HepG2 (cell line): ENCODE results near the gene BCORL1. TPM values are rescaled to one million over a fixed set of nuclear protein-coding genes. Genes with fewer than 3 reads are reported as not detected.

Experiments used
- ATAC-seq: fragments of 200-7000 bp; cut with Tn5 transposase; 3 replicates; pipeline ENCODE4 v1.9.1; 2020; ENCODE audit warnings: mild to moderate bottlenecking, moderate library complexity
- BruUV-seq: library from RNA; stranded (reverse); fragments of 400-500 nt; replicated peaks from 2 replicates; lab custom pipeline; 2021; lab: Mats Ljungman, UMichigan
- CTCF ChIA-PET: fragments of 300-600 bp; formaldehyde crosslinking; extraction: SDS; loops from one replicate; lab custom pipeline; 2021; ENCODE audit warnings: low total read pairs, inconsistent platforms, low intra/inter-chr PET ratio; lab: Yijun Ruan, JAX
- POLR2A ChIA-PET: fragments of 350-600 bp; sonication (Branson Sonifier 250); formaldehyde crosslinking; loops from one replicate; lab custom pipeline; 2020; ENCODE audit warnings: antibody characterized with exemption, inconsistent platforms; lab: Yijun Ruan, JAX
- DNase-seq: peaks from one replicate; pipeline ENCODE4 v3.0.0-alpha.2; 2015; ENCODE audit warnings: low spot score
- FAIRE-seq: peaks from 3 replicates; lab custom pipeline; 2011; peaks lifted over from hg19 to GRCh38; lab: Jason Lieb, UNC
- H2AFZ ChIP-seq: one replicate; pipeline ENCODE4 v1.6.1; 2011; ENCODE audit warnings: low read length, inconsistent platforms
- H3K27ac ChIP-seq: fragments of 300-600 bp; 3 replicates; pipeline ENCODE4 v1.8.0; 2011; ENCODE audit warnings: mixed run types, mild to moderate bottlenecking, mixed read lengths, low read length, inconsistent platforms; ENCODE audit not compliant: insufficient read depth; ENCODE audit errors: extremely low read length
- H3K27me3 ChIP-seq, 2 experiments: fragments of 200-600 bp in 1 of 2; 2 replicates in 1 of 2; 3 replicates in 1 of 2; pipeline versions ENCODE4 v1.6.0 to v1.8.0; 2011; ENCODE audit warnings: low read length in 2 of 2, mild to moderate bottlenecking in 2 of 2, moderate library complexity in 2 of 2, inconsistent platforms in 1 of 2; ENCODE audit not compliant: insufficient read depth in 2 of 2, control insufficient read depth in 1 of 2
- H3K36me3 ChIP-seq, 2 experiments: fragments of 200-600 bp in 1 of 2; replicated peaks in 1 of 2; 2 replicates in 1 of 2; 3 replicates in 1 of 2; pipeline versions ENCODE4 v1.5.1 to v1.8.0; 2011; ENCODE audit warnings: low read length in 2 of 2, inconsistent platforms in 1 of 2; ENCODE audit not compliant: insufficient read depth in 2 of 2, control insufficient read depth in 1 of 2
- H3K4me1 ChIP-seq: 2 replicates; pipeline ENCODE4 v1.5.1; 2012; ENCODE audit warnings: low read length, inconsistent platforms; ENCODE audit not compliant: insufficient read depth
- H3K4me2 ChIP-seq: 2 replicates; pipeline ENCODE4 v1.6.0; 2011; ENCODE audit warnings: low read depth, low read length, inconsistent platforms
- H3K4me3 ChIP-seq, 3 experiments: fragments of 200-600 bp in 1 of 3; sonication (generic), shearing (Covaris generic) in 1 of 3; replicated peaks in 1 of 3; 2 replicates each; pipeline ENCODE4 v1.5.1; 2011 to 2016; ENCODE audit warnings: low read length in 3 of 3, inconsistent platforms in 2 of 3, low read depth in 2 of 3, mild to moderate bottlenecking in 2 of 3, control low read depth in 1 of 3, mixed read lengths in 1 of 3; ENCODE audit not compliant: insufficient read depth in 1 of 3
- H3K79me2 ChIP-seq: one replicate; pipeline ENCODE4 v1.6.1; 2011; ENCODE audit warnings: low read length, inconsistent platforms; ENCODE audit not compliant: insufficient read depth
- H3K9ac ChIP-seq: 2 replicates; pipeline ENCODE4 v1.6.0; 2011; ENCODE audit warnings: mild to moderate bottlenecking, low read depth, low read length, inconsistent platforms; ENCODE audit not compliant: insufficient read depth
- H3K9me3 ChIP-seq: 2 replicates; pipeline ENCODE4 v1.5.1; 2012; ENCODE audit warnings: mild to moderate bottlenecking, low read length
- H4K20me1 ChIP-seq: 2 replicates; pipeline ENCODE4 v1.6.0; 2011; ENCODE audit warnings: inconsistent platforms, mild to moderate bottlenecking, low read length, moderate library complexity; ENCODE audit not compliant: insufficient read depth
- GPN1 ChIP-seq: sonication (generic); formaldehyde crosslinking; IDR thresholded peaks from 2 replicates; pipeline ENCODE4 v1.5.1; 2020; ENCODE audit warnings: missing genetic modification reagents, borderline replicate concordance
- HHEX ChIP-seq: IDR thresholded peaks from 2 replicates; pipeline ENCODE4 v1.6.1; 2016; ENCODE audit warnings: control low read depth
- HMGA1 ChIP-seq: sonication (generic); formaldehyde crosslinking; conservative IDR thresholded peaks from 2 replicates; pipeline ENCODE4 v1.4.0; 2020; ENCODE audit warnings: missing genetic modification reagents
- IKZF4 ChIP-seq: sonication (generic); formaldehyde crosslinking; IDR thresholded peaks from 2 replicates; pipeline ENCODE4 v1.5.1; 2020; ENCODE audit warnings: borderline replicate concordance, mild to moderate bottlenecking, low read depth, missing genetic modification reagents; ENCODE audit errors: not compliant biosample characterization
- KLF6 ChIP-seq: IDR thresholded peaks from 2 replicates; pipeline ENCODE4 v1.8.0; 2016; ENCODE audit warnings: missing biosample characterization, missing genetic modification reagents
- MAF1 ChIP-seq: sonication (generic); formaldehyde crosslinking; IDR thresholded peaks from 2 replicates; pipeline ENCODE4 v1.5.0; 2020; ENCODE audit warnings: missing genetic modification reagents, borderline replicate concordance
- MLXIP ChIP-seq: sonication (generic); formaldehyde crosslinking; IDR thresholded peaks from 2 replicates; pipeline ENCODE4 v1.9.0; 2021; ENCODE audit warnings: missing genetic modification reagents, borderline replicate concordance
- SIN3B ChIP-seq: fragments of 150-350 bp; IDR thresholded peaks from 2 replicates; pipeline ENCODE4 v1.6.1; 2014; ENCODE audit warnings: low read length
- SKIL ChIP-seq: sonication (generic); formaldehyde crosslinking; IDR thresholded peaks from 2 replicates; pipeline ENCODE4 v1.8.0; 2022; ENCODE audit warnings: missing genetic modification reagents, mild to moderate bottlenecking, moderate library complexity, borderline replicate concordance
- ZEB1 ChIP-seq: IDR thresholded peaks from 2 replicates; pipeline ENCODE4 v1.6.1; 2012; ENCODE audit warnings: mild to moderate bottlenecking, low read depth, inconsistent platforms; ENCODE audit not compliant: insufficient replicate concordance
- ZNF674 ChIP-seq: sonication (generic); formaldehyde crosslinking; IDR thresholded peaks from 2 replicates; pipeline ENCODE4 v1.5.0; 2020; ENCODE audit warnings: low read depth, mild to moderate bottlenecking, missing genetic modification reagents
- ZNF678 ChIP-seq: sonication (generic); formaldehyde crosslinking; IDR thresholded peaks from 2 replicates; pipeline ENCODE4 v1.4.0; 2020; ENCODE audit warnings: mild to moderate bottlenecking, missing genetic modification reagents
- ZNF710 ChIP-seq: sonication (generic); formaldehyde crosslinking; IDR thresholded peaks from 2 replicates; pipeline ENCODE4 v1.5.0; 2020; ENCODE audit warnings: mild to moderate bottlenecking, missing genetic modification reagents, borderline replicate concordance
- ZXDC ChIP-seq: sonication (generic); formaldehyde crosslinking; IDR thresholded peaks from 2 replicates; pipeline ENCODE4 v1.5.0; 2020; ENCODE audit warnings: mild to moderate bottlenecking, missing genetic modification reagents
- WGBS: methylation state at CpG from one replicate; pipeline ENCODE4 v1.1.6; 2017; ENCODE audit warnings: low lambda C conversion rate; 5-methylcytosine and 5-hydroxymethylcytosine counted together
- in situ Hi-C: cut with HindIII; loops from 2 replicates; pipeline ENCODE4 v1.10.0; 2017; ENCODE audit warnings: low pct_unique_long_range_greater_than_20kb; ENCODE audit not compliant: extremely low pct_ligation_motif_present
- intact Hi-C: fragments of 100-400 bp; cut with micrococcal nuclease; formaldehyde crosslinking; loops from one replicate; pipeline ENCODE4 v1.10.0; 2022; ENCODE audit not compliant: unreplicated experiment
- polyA plus RNA-seq, 8 experiments: library from polyadenylated mRNA; depleted of rRNA in 3 of 8; stranded (reverse) in 7 of 8; unstranded in 1 of 8; fragments of >200 nt; fragmentation: Illumina TruSeq in 4 of 8; extraction: Trizol in 4 of 8; gene quantifications; 2 replicates each; pipeline versions ENCODE4 v1.2.1 to v1.2.3, GENCODE V29; 2011 to 2016; ENCODE audit warnings: low read depth in 4 of 8, missing spikeins in 1 of 8, mixed read lengths in 1 of 8; ENCODE audit not compliant: insufficient read depth in 1 of 8
- total RNA-seq, 5 experiments: library from RNA; depleted of rRNA; stranded (reverse); fragments of >200 nt; fragmentation: Illumina TruSeq; extraction: Trizol; gene quantifications; 2 replicates each; pipeline ENCODE4 v1.2.3, GENCODE V29; 2016; ENCODE audit warnings: low read depth in 1 of 5

BCORL1 gene
- total and polyA plus RNA-seq, 2 of the 13 experiments (the other 11 are each of a cell fraction or from before 2014, with no cell fraction given) = 0.67 to 1.4 TPM

GRCh38 chrX:130020661-130021324 lies 38.4 kb downstream of the BCORL1 start:
- H3K27ac ChIP-seq = no peak overlapping the region
- no peaks in the 10 kb centered on the region for H3K27me3 ChIP-seq
- CTCF ChIA-PET = no interaction called here
- in situ Hi-C loops = no loop called here
- POLR2A ChIA-PET = no interaction called here
- no peaks in the 10 kb centered on the region for H3K4me1 ChIP-seq
- no peaks in the 10 kb centered on the region for H3K79me2 ChIP-seq
- H3K4me3 ChIP-seq = no peak overlapping the region
- H2AFZ ChIP-seq = no peak overlapping the region
- no peak overlapping the region for H3K9ac ChIP-seq
- no peak overlapping the region for H3K4me2 ChIP-seq
- WGBS = 93% methylated on average over 11 of the region's 15 CpGs
- no peaks in the 10 kb centered on the region for H4K20me1 ChIP-seq
- H3K36me3 ChIP-seq = peaks cover 3 to 17% of the 10 kb centered on the region in 2 experiments; a peak in 4 of 5 replicates
- FAIRE-seq = no peak
- no TSS peak for BruUV-seq
- TF ChIP-seq ZNF710 (CRISPR knock-in tag) = no peak
- TF ChIP-seq SKIL (CRISPR knock-in tag) = no peak
- no peak for TF ChIP-seq MAF1
- no peak for TF ChIP-seq ZXDC
- TF ChIP-seq HHEX (CRISPR knock-in tag) = no peak
- TF ChIP-seq ZNF678 (CRISPR knock-in tag) = no peak
- no peak for TF ChIP-seq KLF6
- no peak for TF ChIP-seq ZEB1
- no peak for TF ChIP-seq MLXIP (CRISPR knock-in tag)
- no peak for TF ChIP-seq HMGA1 (CRISPR knock-in tag)
- TF ChIP-seq IKZF4 (CRISPR knock-in tag) = no peak
- no peak for TF ChIP-seq ZNF674 (CRISPR knock-in tag)
- no peak for TF ChIP-seq SIN3B
- TF ChIP-seq GPN1 (CRISPR knock-in tag) = no peak
- no peaks in the 10 kb centered on the region for H3K9me3 ChIP-seq
- intact Hi-C loops = no loop called here
- ATAC-seq = no peak
- no peak for DNase-seq
